Brain microvascular endothelial cell (primary cell): Measurements from ENCODE around the gene STK39.

Experiments
- DNase-seq: peaks from one replicate; pipeline ENCODE4 v3.0.0-alpha.2; 2020
- H3K27ac ChIP-seq: fragments of 250-450 bp; sonication (Bioruptor Pico); 2 replicates; pipeline ENCODE4 v1.5.1; 2020; ENCODE audit warnings: mild to moderate bottlenecking, moderate library complexity
- H3K27me3 ChIP-seq: fragments of 250-450 bp; sonication (Bioruptor Pico); replicated peaks from 2 replicates; pipeline ENCODE4 v1.5.1; 2020; ENCODE audit warnings: mild to moderate bottlenecking
- H3K36me3 ChIP-seq: fragments of 250-450 bp; sonication (Bioruptor Pico); replicated peaks from 2 replicates; pipeline ENCODE4 v1.5.1; 2020; ENCODE audit warnings: mild to moderate bottlenecking
- H3K4me3 ChIP-seq: 2 replicates; pipeline ENCODE4 v1.5.1; 2011; ENCODE audit warnings: low read depth, mild to moderate bottlenecking, control low read depth, low read length, moderate library complexity
- CTCF ChIP-seq: IDR thresholded peaks from 2 replicates; pipeline ENCODE4 v1.5.1; 2011; ENCODE audit warnings: low read depth, mild to moderate bottlenecking, moderate library complexity, low read length, control low read depth, inconsistent platforms; ENCODE audit errors: missing control alignments
- in situ Hi-C: cut with HindIII; loops from 2 replicates; pipeline ENCODE4 v1.10.0; 2017; ENCODE audit warnings: low sequenced_read_pairs, low pct_ligation_motif_present

The STK39 gene

GRCh38 chr2:168090366-168091135 lies 156.8 kb downstream of the STK39 start:
- H3K36me3 ChIP-seq, result no peaks in the 10 kb centered on the region
- H3K27me3 ChIP-seq, result no peaks in the 10 kb centered on the region
- H3K4me3 ChIP-seq, result no peak overlapping the region
- no peak overlapping the region for H3K27ac ChIP-seq
- in situ Hi-C loops, result no loop called here
- TF ChIP-seq CTCF, result no peak
- DNase-seq, result no peak

DNA sequence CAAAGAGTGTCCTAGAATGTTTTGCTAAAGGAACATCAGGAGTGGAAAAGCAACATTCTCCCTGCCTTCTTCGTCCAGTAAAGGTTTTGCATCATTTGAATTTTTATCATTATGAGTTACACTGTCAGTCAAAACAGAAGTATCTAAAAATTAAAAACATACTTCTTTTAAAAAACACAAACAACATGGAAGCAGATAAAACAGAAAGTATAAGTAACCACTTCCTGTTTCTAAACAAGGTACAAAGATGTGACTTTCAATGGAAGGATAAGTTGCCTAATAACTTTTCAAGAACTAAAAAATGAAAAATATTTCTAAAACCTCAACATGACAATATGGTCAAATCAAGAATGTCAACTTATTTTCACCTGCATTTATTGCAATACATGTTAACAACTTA lies 158.2 kb downstream of the STK39 start:
- Histone ChIP-seq H3K4me3 (no peak overlapping the region), H3K36me3 (no peaks in the 10 kb centered on the region), H3K27me3 (no peaks in the 10 kb centered on the region), H3K27ac (no peak overlapping the region)
- no peak for TF ChIP-seq CTCF
- no peak for DNase-seq
- in situ Hi-C loops, result no loop called here

GRCh38 chr2:168087401-168087800 lies 160.0 kb downstream of the STK39 start:
- no peak for TF ChIP-seq CTCF
- in situ Hi-C loops, result no loop called here

DNA sequence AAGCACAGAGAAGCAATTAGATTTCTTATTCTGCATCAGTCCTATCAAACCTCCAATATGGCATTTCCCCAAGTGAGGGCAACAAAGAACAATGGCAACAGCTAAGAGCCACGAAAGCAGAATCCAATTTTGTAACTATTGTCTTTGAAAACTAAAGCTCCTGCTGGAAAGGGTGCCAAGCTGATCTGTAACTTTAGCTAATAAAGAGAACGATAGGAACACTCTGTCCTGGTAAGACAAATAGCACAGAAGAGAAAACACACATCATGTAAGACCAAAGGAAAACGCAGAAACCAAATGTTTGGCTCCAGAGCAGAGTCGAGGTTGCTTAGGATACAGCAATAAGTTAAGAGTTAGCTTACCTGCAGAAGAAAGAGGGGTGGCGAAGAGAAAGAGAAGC lies 160.5 kb downstream of the STK39 start:
- DNase-seq, result no peak
- Histone ChIP-seq H3K27ac (no peak overlapping the region), H3K36me3 (no peaks in the 10 kb centered on the region), H3K27me3 (no peaks in the 10 kb centered on the region), H3K4me3 (no peak overlapping the region)
- in situ Hi-C loops, result no loop called here
- no peak for TF ChIP-seq CTCF

More at GRCh38 chr2:168087401-168087800, 160.0 kb downstream of the STK39 start:
- Histone ChIP-seq H3K27me3 (no peaks in the 10 kb centered on the region), H3K4me3 (no peak overlapping the region), H3K36me3 (no peaks in the 10 kb centered on the region), H3K27ac (no peak overlapping the region)
- DNase-seq, result no peak

GRCh38 chr2:168085801-168086361 lies 161.5 kb downstream of the STK39 start:
- in situ Hi-C loops, result no loop called here
- no peaks in the 10 kb centered on the region for H3K27me3 ChIP-seq

More at GRCh38 chr2:168085801-168086361, 161.5 kb downstream of the STK39 start:
- Histone ChIP-seq H3K27ac (no peak overlapping the region), H3K36me3 (no peaks in the 10 kb centered on the region), H3K4me3 (no peak overlapping the region)
- DNase-seq, result no peak
- no peak for TF ChIP-seq CTCF
